G401.6 (cell line): ENCODE results near the gene MRM1.

Experiments used
- FAIRE-seq: peaks from 2 replicates; lab custom pipeline; 2012; peaks lifted over from hg19 to GRCh38; lab: Jason Lieb, UNC

The MRM1 gene, protein sequence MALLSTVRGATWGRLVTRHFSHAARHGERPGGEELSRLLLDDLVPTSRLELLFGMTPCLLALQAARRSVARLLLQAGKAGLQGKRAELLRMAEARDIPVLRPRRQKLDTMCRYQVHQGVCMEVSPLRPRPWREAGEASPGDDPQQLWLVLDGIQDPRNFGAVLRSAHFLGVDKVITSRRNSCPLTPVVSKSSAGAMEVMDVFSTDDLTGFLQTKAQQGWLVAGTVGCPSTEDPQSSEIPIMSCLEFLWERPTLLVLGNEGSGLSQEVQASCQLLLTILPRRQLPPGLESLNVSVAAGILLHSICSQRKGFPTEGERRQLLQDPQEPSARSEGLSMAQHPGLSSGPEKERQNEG

DNA sequence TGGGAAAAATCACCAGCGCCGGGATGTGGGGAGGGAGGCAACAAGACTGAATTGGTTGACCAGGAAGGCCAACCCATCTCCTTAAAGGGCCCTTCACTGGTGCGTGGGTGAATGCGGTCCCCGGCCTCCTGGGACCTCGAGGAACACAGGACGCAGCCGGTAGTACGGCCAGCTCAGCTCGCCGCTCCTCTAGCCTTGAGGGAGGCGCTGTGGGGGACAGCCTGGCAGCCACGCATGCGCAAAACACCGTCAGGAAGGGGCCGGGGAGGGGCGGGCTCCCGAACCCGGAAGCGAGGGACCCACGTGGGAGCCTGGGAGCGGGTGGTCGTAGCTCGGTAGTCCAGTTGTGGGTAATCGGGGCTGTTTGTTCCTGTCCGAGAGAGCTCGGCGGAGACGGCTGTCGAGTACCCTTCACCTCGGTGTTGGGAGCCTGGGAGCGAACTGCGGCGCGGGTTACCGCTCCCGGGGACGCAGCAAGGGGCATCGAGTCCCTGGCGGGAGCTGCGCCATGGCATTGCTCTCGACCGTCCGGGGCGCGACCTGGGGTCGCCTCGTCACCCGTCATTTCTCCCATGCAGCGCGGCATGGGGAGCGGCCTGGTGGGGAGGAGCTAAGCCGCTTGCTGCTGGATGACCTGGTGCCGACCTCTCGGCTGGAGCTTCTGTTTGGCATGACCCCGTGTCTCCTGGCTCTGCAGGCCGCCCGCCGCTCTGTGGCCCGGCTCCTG lies at the start of gene MRM1:
MRM1 (plus strand) TSS at position 281 of the 727 bp plus-strand sequence; CDS start at position 509, 228 bp downstream.
- FAIRE-seq = no peak

DNA sequence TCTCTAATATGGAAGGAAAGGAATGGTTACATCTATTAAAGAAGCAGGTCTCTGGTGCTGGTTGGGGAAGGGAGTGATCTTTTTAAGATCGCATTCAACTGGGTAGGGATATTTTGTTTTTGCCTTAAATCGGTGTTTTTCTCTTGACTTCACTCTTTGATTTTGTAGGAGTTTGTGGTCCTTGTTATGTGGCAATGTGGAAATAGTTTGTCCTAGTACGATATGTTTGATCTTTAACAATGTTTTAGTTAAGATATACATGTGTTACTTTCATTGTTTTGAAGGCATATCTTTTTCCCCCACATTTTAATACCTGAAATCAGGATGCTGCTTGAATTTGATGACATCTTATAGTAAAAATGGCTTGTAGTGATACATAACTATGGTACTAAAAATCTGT lies 47.9 kb upstream of the MRM1 start:
- FAIRE-seq = no peak

DNA sequence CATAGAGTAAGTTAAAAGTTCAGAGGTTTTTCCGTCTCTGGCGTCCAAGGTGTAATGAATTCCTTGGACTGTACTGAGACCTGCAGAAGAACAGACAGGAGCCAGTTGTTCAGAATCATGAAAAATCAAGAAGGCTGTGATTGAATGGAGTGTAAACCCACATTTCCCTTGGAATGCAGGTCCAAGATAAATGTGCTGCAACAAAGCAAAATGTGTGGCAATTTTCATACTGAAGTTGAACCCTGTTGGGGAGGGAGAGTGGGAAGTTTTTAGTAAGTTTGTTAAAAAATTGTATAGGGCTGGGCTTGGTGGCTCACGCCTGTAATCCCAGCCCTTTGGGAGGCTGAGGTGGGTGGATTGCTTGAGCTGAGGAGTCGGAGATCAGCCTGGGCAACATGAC lies 35.3 kb upstream of the MRM1 start:
- FAIRE-seq = no peak

DNA sequence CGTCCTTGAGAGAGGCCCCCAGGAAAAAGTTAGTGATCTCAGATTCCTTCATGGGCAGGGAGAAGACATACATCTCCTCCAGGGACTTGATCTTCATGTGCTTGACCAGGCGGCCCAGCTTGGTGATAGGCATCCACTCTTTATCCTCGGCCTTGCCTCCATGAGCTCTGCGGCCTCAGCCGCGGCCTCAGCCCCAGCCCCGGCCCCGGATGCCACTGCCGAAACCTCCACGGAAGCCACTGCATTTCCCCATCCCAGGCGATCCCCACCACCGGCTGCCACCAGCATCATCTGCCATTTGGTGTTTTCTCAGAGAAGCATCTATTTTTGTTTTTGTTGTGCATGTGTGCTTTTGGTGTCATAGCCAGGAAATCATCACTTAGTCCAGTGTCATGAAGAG lies 26.4 kb upstream of the MRM1 start:
- no peak for FAIRE-seq

DNA sequence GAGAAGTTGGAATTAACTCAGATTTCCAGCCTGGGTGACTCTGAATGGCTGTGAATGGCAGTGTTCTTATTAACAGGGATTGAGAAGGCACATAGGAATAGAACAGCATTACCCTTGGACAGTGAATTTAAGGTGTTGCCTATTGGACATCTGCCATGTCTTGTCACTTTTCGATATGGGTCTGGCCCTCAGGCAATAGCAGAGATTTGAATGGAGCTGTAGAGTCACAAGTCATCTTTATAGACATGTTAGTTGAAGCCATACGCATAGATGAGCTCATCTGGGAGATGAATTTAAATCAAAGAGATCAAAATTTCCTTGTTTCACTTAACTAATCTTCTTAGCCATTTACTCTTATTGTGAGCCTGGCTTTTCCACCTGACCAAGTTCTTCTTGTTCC lies 24.6 kb upstream of the MRM1 start:
- no peak for FAIRE-seq

DNA sequence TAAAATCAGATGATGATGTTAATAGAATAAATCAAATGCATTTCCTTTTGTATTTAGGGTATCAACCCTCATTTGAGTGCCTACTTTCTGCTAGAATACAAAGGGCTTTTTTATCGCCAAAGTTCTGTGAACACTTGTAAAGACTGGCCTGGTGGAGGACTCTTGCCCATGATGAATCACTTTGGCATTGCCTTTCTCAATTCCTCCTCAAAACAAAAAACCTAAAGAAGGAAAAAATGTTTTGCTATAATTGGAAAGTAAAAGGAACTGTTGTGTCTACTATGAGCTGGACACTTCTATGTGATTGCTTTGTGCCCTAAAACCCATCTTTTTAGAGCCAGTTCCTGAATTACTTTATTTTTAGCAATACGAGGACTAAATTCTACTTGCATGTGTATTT lies 22.7 kb upstream of the MRM1 start:
- FAIRE-seq = no peak

DNA sequence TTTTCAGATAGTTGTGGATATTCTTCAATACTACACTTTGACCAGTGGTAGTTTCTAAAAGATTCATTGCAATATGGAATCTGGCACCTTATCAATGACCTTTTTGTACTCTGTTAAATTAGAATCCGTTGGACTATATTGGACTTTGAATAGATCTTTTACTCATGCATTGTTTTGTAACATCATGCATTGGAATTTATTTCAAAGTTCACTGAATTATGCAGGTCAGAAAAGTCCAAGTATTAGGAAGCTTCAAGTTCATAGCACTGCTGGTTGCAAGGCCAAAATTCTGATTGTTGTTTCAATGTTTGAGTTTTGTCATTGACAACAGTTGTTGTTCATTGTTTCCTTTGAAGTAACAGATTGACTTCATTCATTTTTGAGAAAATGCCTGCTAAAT lies 17.6 kb upstream of the MRM1 start:
- no peak for FAIRE-seq

DNA sequence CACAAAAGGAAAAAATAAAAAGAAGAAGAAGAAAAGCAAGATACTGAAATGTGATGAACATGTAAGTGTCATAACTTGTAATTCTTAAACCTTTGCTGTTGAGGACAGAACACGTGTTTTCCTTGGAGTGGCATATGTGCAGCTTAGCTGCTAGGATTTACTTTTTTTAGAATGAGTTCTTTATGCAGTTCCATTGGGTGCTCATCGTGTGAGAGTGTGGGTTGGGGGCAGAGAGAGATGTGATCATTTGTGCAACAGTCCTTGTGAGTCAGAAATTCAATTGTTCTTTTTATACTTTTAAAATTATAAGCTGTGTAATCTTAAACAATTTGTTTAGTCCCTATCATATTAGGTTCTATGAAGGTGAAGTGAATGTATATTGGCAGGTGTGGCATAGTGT lies 15.2 kb upstream of the MRM1 start:
- FAIRE-seq = no peak

DNA sequence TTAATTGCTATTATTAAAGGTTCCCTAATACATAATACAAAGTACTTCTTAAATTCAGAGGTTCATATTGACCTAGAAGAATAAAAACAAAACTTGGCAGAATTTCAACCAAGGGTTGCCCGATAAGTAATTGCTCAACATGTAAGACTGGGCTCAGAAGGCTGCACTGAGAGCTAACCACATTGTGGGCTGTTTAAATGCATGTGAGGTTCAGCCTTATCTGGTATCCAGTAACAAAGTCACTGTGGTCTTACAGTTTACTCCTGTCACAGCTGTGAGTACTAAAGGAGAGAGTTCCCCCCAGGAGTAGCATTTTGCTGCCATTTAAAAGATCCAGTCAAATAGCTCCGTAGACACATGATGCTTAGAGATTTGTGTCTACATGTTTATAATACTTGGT lies 11.3 kb upstream of the MRM1 start:
- FAIRE-seq = no peak

DNA sequence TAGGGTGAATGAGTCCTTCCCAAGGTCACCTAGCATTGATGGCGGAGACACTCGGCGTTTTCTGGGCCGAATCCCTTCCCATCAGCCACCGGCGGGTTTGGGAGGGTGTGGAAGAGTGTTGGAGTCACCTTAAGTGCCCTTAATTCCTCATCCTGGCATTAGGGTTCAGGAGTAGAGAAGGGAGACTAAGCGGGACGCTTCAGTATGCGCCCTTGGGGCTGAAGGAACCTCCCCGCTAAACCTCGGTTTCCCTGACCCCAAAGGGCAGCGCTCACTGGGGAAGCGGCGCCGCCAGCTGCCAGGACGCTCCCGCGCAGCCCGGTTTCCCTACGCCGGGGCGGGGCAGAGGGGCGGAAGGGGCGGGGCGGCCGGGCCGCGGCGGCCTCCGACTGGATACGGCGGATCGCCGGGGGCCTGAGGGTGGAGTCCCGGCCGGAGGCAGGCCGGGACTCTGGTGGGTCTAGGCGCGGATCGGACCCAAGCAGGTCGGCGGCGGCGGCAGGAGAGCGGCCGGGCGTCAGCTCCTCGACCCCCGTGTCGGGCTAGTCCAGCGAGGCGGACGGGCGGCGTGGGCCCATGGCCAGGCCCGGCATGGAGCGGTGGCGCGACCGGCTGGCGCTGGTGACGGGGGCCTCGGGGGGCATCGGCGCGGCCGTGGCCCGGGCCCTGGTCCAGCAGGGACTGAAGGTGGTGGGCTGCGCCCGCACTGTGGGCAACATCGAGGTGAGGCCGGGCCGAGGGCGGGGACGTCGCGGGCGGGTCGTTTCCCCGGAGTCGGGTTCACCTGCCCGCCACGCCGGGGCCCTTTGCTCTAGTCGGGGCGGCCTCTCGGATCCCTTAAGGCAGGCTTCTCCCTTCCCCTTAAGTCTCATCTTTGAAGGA lies 9.7 kb upstream of the MRM1 start, which contains the start of gene DHRS11:
DHRS11 (plus strand) TSS at position 446 of the 882 bp plus-strand sequence; CDS start at position 577, 131 bp downstream.
- FAIRE-seq = no peak

DNA sequence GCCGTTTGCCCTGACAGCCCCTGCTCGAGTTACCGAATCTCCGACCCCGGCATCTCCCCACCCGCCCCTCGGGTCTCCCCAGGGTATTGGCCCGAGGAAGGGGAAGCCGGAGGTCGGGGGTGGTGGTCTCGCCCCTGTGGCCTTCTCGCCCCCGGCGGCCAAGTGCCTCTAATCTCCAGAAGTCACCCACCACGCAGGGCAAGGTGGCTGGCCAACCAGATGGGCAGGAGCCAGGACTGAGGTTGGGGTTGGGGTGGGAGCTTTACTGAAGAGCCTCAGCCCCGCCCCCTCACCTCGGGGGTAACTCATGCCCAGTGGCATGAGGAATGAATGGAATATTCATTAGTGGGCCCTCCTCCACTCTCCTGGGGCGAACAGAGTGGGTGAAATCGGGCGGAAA lies 9.1 kb upstream of the MRM1 start:
- FAIRE-seq = no peak

DNA sequence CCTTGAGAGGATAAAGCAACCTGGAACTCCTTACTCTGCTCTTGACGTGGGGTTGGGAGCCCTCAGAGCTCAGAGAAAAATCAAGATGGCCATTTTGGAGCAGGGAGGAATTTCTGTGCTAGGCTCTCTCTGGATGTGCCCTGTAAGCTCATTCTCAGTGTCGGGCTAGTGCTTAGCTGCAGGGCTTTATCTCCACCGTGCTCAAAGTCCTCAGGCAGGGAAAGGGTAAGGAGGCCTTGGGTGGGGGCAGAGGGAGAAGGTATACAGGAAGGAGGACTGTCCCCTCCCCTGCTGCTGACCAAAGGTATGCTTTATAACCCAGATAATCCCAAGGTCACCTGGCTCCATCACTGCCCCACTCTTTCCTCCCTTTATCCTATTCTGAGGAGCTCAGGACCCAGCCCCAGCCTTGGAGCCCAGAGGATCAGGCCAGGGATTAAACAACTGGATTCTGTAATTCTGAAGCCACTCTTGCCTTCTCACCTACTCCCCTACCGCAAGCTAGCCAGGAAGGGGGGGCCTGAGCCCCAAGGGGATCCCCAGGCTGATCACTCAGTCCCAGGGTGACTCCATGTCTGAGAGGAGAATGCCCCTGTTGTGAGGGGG lies 8.6 kb upstream of the MRM1 start:
- FAIRE-seq = no peak

DNA sequence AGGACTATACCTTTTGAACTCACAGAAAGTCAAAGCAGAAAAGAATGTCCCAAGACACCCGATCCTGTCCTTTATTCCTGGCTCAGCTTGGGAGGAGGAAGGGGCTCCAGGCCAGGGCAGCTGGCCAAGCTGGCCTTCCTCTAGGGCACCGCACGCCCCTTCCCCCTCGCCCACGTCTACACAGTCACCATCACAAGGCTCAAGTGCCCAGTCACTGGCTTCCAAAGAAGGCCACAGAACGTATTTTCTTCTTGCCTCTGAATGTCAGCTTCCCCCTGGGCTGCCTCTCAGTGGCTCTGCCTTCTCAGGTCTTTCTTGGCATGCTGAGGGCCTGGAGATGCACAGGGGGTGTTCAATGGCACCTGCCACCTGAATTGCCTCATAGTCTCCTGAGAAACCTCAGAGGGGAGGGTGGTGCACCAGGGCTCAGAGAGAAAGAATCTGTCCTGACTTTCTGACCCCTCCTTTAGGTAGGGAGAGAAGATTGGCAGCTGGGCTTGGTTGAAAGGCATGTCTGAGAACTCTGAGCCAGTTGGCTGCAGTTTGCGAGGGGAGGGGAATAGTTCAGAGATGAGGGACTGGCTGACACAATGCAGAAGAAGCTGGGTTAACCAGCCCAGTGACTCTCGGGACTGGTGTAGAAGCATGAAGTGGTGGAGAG lies 7.6 kb upstream of the MRM1 start:
- FAIRE-seq = no peak

DNA sequence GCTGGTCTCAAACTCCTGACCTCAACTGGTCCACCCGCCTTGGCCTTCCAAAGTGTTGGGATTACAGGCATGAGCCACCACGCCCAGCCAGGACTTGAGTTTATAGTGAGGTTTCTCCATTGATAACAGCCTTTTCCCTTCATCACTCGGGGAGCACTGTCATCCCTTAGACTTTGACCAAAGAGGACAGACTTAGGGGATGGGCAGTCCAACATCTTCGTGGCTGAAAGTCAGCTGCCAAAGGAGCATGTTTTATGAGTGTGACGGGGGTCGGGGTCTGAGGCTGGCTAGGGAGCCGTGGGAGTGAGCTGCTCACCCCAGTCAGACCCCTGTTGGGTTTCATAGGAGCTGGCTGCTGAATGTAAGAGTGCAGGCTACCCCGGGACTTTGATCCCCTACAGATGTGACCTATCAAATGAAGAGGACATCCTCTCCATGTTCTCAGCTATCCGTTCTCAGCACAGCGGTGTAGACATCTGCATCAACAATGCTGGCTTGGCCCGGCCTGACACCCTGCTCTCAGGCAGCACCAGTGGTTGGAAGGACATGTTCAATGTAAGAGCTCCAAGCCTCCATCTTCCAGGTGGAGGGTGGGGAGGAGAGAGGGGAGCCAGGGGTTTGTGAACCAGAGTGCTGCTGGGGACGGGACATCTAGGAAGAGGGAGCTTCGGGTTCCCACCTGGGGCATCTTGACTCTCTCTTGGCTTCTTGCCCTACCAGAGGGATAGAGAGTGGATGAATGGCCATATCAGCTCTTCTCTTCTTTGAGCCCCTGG lies 6.6 kb upstream of the MRM1 start:
- FAIRE-seq = no peak

DNA sequence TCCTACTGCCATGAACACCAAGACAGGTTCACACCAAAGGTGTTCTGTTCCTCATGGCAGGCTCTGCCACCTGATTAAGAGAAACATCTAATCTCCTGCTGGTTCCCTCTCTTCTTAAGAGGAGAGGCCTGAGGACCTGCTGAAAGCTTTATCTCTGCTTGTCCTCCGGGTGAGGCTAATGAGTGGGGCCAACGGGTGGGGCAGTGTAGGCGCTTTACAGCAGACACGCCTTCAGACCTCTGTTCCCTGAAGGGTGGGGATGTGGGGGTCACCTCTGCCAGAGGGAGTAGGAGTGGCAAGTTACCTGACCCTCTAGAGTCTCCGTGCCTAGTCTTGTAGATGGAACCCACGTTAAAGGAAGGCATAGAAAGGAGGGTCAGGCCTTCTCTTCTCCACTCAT lies 4.2 kb upstream of the MRM1 start:
- no peak for FAIRE-seq

DNA sequence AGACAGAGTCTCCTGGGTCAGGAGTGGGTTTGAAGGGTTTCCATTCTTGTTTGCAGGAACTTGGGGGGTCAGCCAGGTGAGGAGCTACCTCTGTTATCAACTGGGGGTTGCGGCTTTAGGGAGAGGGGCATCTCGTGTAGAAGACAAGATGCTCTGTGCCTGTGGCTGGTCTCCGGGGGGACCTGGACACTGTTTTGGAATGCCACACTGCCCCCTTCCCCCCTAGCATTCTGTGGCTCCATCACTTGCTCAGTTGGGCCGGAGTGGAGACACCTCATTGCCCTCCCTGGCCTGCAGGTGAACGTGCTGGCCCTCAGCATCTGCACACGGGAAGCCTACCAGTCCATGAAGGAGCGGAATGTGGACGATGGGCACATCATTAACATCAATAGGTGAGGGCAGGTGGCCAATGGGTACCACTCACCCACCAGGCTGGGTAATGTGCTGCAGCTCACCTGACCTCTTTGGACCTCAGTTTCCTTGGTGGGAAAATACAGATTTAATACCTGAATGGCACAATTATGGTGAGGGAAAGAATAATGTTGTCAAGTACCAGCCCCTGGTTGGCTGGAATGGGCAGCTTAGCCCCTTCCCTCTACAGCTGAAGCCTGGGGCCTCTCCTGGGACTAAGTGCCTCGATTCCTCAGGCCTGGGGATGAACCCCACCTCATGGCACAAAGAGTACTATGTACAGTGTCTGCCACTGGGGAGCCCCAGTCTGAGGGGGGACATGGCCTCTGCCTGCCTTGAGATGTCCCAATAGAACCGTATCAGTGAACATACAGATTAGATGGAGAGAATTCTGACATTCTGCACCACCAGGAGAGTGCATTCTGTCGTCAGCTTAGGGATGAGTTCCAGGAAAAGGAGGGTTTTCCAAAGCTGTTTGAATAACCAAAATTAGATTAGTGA lies 3.3 kb upstream of the MRM1 start:
- no peak for FAIRE-seq

DNA sequence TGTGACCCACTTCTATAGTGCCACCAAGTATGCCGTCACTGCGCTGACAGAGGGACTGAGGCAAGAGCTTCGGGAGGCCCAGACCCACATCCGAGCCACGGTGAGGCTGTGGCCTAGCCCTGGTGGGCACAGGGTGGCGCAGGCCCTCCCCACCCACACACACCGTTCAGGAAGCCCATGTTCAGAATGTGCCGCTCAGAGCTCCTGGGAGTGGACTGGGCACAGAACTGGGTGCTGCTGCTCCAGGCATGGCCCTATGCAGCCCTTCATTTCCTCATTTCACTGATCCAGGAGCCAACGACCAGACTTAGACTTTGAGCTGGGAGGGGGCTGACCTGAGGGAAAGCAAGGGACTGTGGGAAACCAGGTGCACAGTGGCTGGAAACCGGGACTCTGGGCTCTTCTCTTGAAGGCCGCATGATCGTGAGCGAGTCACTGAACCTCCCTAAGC lies 2.4 kb upstream of the MRM1 start:
- no peak for FAIRE-seq

DNA sequence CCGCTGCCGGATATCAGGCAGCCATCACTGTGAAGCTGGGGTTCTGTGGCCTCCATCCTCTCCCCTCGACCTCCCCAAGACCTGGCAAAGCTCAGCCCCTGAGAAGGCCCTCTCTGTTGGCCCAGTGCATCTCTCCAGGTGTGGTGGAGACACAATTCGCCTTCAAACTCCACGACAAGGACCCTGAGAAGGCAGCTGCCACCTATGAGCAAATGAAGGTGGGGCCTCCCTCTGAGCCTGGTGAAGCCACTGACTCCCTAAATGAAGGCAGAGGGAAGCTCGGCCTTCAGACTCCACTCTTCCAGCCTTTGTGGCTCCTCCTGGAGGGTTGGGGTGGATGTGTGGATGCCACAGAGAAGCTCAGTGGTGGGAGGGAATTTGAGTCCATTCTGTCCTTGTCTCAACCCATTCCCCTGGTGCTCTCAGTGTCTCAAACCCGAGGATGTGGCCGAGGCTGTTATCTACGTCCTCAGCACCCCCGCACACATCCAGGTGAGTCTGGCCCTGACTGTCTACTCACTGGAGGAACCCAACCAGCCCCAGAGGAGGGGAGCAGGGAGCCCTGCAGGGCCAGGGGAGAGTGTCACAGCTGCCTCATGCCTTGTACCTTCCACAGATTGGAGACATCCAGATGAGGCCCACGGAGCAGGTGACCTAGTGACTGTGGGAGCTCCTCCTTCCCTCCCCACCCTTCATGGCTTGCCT lies 1.7 kb upstream of the MRM1 start:
- no peak for FAIRE-seq

DNA sequence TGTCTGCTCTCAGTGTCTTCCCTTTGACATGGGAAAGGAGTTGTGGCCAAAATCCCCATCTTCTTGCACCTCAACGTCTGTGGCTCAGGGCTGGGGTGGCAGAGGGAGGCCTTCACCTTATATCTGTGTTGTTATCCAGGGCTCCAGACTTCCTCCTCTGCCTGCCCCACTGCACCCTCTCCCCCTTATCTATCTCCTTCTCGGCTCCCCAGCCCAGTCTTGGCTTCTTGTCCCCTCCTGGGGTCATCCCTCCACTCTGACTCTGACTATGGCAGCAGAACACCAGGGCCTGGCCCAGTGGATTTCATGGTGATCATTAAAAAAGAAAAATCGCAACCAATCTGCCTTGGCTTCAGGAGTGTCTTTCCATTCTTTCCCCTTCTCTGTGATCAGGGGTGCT lies 918 bp upstream of the MRM1 start:
- no peak for FAIRE-seq
